GM21528 (cell line): Measurements from ENCODE around the gene GFER.
A peak's percentile ranks its signal among the peaks of the same experiment; 100 is the strongest.
"Not testable (repeated sequence)": the region's sequence is repeated elsewhere in the genome, so short reads cannot be mapped to it uniquely, and the experiment has no call there.

Experiments
- ATAC-seq: cut with Tn5 transposase; IDR thresholded peaks from one replicate; pipeline ENCODE4 v1.9.1; 2021; ENCODE audit warnings: mild to moderate bottlenecking, moderate library complexity; ENCODE audit not compliant: unreplicated experiment, low FRiP score

GFER gene

GRCh38 chr16:1953734-1954133 lies 30.3 kb upstream of the GFER start:
- ATAC-seq: no peak

GRCh38 chr16:1957434-1958142 lies 26.4 kb upstream of the GFER start:
- not testable (repeated sequence) for ATAC-seq

- ATAC-seq: not testable (repeated sequence)
These were observed 25.9 kb upstream of the GFER start for GRCh38 chr16:1958143-1958491.

GRCh38 chr16:1958715-1959268 lies 25.2 kb upstream of the GFER start:
- ATAC-seq: no peak

GRCh38 chr16:1959269-1960039 lies 24.5 kb upstream of the GFER start, which contains the start of gene NDUFB10:
TSS of gene NDUFB10 (plus strand) at chr16:1959538. CDS start at chr16:1959625, 87 bp downstream.
- ATAC-seq: peak; percentile 58

GRCh38 chr16:1960665-1961630 lies 23.0 kb upstream of the GFER start:
- ATAC-seq: no peak

- ATAC-seq: no peak
These were observed 22.3 kb upstream of the GFER start for GRCh38 chr16:1961651-1962067.

- not testable (repeated sequence) for ATAC-seq
These were observed 21.5 kb upstream of the GFER start for GRCh38 chr16:1962161-1963153.

- peak; percentile 8 for ATAC-seq
These were observed 20.0 kb upstream of the GFER start for GRCh38 chr16:1963806-1964505.

- ATAC-seq: peak; percentile 76
These were observed 19.2 kb upstream of the GFER start, which contains the start of gene RPS2 for GRCh38 chr16:1964506-1965395. TSS of gene RPS2 (minus strand) at chr16:1964826. CDS start at chr16:1964625, 201 bp downstream.

- ATAC-seq: no peak
These were observed 18.5 kb upstream of the GFER start for GRCh38 chr16:1965396-1966001.

GRCh38 chr16:1966460-1966859 lies 17.5 kb upstream of the GFER start, which contains the start of gene RNF151:
TSS of gene RNF151 (plus strand) at chr16:1966856. CDS start at chr16:1966882, 26 bp downstream.
- no peak for ATAC-seq

GRCh38 chr16:1968146-1968953 lies 15.6 kb upstream of the GFER start:
- ATAC-seq: no peak

GRCh38 chr16:1971796-1972489 lies 12.1 kb upstream of the GFER start, which contains the start of gene TBL3:
TSS of gene TBL3 (plus strand) at chr16:1972053. CDS start at chr16:1972165, 112 bp downstream.
- peak; percentile 59 for ATAC-seq

GRCh38 chr16:1972490-1972877 lies 11.5 kb upstream of the GFER start:
- ATAC-seq: peak; percentile 2
